Measurements from ENCODE around the gene CNP. TPM values are rescaled to one million over a fixed set of nuclear protein-coding genes. Genes with fewer than 3 reads are reported as not detected.

CNP gene
- total RNA-seq, 1 experiment from 2014 or later = 51.2 TPM

DNA sequence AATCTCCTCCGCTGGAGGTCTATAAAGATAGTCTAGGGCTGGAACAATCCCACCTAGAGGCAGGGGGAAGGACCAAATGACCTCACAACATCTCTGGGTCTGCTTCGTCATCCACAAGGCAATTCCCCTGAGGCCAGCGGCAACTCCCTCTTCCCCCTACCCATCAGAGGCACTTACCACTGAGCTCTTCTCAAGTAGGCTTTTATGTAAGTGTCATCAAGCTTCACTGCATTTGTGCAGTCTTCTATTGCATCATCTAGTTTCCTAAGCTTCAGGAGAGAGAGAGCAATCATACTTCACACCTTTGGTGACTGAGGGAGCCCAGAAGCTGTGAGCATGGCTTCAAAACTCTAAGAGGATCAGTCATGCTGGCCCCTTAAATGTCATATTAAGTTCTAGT is 21.0 kb downstream of the CNP start (continued):
- TF ChIP-seq JUND (IDR thresholded peaks at IDR 0.05) = no peak
- TF ChIP-seq CBX3 (IDR thresholded peaks at IDR 0.05; ENCODE audit: low read depth) = no peak
- no peak for TF ChIP-seq CEBPB (IDR thresholded peaks at IDR 0.05; ENCODE audit: low read depth)
- TF ChIP-seq YY1 (IDR thresholded peaks at IDR 0.05; ENCODE audit: extremely low read depth, insufficient replicate concordance, low read depth, low read length) = no peak
- no peak for TF ChIP-seq RAD21 (IDR thresholded peaks at IDR 0.05; ENCODE audit: low read depth)

DNA sequence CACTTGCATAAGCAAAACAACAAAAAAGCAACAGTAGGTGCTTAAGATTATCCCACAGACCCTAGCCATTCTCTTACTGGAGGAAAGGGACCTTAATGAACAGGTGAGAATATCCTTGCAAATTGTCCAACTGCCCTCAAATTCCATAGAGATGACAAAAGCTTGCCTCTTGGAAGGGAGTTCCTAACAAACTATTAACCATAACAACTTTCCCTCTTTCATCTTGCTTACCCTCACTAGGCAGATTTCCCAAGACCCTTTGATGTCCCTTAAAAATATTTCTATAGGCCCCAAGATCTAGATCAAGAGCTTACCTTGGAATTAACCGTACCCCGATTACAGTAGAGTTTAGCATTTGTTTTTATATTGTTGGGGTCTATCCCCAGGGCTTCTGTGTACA is 21.8 kb downstream of the CNP start:
- no TSS peak for BruUV-seq (replicated peaks)
- ChIA-PET POLR2A (no interaction called here), CTCF (no interaction called here), RAD21 (ENCODE audit: low non-redundant PET in 1 of 2, low total read pairs in 2 of 2, uncharacterized antibody in 2 of 2, unreplicated experiment in 2 of 2) (no interaction called here)
- ATAC-seq (no peak), DNase-seq (ENCODE audit: low read depth, low spot score) (no peak)
- no peaks in the 10 kb centered on the region for H3K9me2 ChIP-seq (ENCODE audit: insufficient read depth)
- no peaks in the 10 kb centered on the region for H3K27me3 ChIP-seq (ENCODE audit: insufficient read depth, low read length)
- no peaks in the 10 kb centered on the region for H3K4me1 ChIP-seq (ENCODE audit: control insufficient read depth in 1 of 2, insufficient read depth in 2 of 2, low read length in 2 of 2)
- no peak overlapping the region for H3K4me3 ChIP-seq (replicated peaks in 1 of 2; ENCODE audit: low read depth in 1 of 2, low read length in 2 of 2)
- H3K9me3 ChIP-seq (ENCODE audit: control insufficient read depth in 1 of 2, insufficient read depth in 1 of 2, low read depth in 1 of 2, low read length in 2 of 2) = no peaks in the 10 kb centered on the region
- no peaks in the 10 kb centered on the region for H4K20me1 ChIP-seq (ENCODE audit: insufficient read depth)
- TF ChIP-seq, protein P1, sequence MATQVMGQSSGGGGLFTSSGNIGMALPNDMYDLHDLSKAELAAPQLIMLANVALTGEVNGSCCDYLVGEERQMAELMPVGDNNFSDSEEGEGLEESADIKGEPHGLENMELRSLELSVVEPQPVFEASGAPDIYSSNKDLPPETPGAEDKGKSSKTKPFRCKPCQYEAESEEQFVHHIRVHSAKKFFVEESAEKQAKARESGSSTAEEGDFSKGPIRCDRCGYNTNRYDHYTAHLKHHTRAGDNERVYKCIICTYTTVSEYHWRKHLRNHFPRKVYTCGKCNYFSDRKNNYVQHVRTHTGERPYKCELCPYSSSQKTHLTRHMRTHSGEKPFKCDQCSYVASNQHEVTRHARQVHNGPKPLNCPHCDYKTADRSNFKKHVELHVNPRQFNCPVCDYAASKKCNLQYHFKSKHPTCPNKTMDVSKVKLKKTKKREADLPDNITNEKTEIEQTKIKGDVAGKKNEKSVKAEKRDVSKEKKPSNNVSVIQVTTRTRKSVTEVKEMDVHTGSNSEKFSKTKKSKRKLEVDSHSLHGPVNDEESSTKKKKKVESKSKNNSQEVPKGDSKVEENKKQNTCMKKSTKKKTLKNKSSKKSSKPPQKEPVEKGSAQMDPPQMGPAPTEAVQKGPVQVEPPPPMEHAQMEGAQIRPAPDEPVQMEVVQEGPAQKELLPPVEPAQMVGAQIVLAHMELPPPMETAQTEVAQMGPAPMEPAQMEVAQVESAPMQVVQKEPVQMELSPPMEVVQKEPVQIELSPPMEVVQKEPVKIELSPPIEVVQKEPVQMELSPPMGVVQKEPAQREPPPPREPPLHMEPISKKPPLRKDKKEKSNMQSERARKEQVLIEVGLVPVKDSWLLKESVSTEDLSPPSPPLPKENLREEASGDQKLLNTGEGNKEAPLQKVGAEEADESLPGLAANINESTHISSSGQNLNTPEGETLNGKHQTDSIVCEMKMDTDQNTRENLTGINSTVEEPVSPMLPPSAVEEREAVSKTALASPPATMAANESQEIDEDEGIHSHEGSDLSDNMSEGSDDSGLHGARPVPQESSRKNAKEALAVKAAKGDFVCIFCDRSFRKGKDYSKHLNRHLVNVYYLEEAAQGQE (IDR thresholded peaks at IDR 0.05; ENCODE audit: low read depth) = no peak
- TF ChIP-seq SIN3A (IDR thresholded peaks at IDR 0.05; ENCODE audit: low read depth) = no peak
- no peak for TF ChIP-seq EZH2phosphoT487 (IDR thresholded peaks at IDR 0.05; ENCODE audit: borderline replicate concordance)
- TF ChIP-seq SRF (IDR thresholded peaks at IDR 0.05; ENCODE audit: low read depth) = no peak
- TF ChIP-seq EZH2 (IDR thresholded peaks at IDR 0.05) = no peak
- H3K4me2 ChIP-seq (ENCODE audit: low read length) = no peak overlapping the region
- no peak overlapping the region for H3K27ac ChIP-seq (ENCODE audit: low read depth, low read length)
- peaks cover 58 to 68% of the 10 kb centered on the region in 2 experiments; a peak in 3 of 4 replicates for H3K36me3 ChIP-seq (ENCODE audit: control insufficient read depth in 1 of 2, insufficient read depth in 2 of 2, low read length in 2 of 2)
- no peak overlapping the region for H3K9ac ChIP-seq (ENCODE audit: low read length)
- H2AFZ ChIP-seq (ENCODE audit: low read depth, low read length, poor library complexity, severe bottlenecking) = no peak overlapping the region
- intact Hi-C loops (cut with micrococcal nuclease) = no loop called here
- peaks cover 11% of the 10 kb centered on the region for H3K79me2 ChIP-seq (ENCODE audit: insufficient read depth, low read length)
